ENCODE results near the gene IAPP.
"Not testable (repeated sequence)": the region's sequence is repeated elsewhere in the genome, so short reads cannot be mapped to it uniquely, and the experiment has no call there.

Gene IAPP

DNA sequence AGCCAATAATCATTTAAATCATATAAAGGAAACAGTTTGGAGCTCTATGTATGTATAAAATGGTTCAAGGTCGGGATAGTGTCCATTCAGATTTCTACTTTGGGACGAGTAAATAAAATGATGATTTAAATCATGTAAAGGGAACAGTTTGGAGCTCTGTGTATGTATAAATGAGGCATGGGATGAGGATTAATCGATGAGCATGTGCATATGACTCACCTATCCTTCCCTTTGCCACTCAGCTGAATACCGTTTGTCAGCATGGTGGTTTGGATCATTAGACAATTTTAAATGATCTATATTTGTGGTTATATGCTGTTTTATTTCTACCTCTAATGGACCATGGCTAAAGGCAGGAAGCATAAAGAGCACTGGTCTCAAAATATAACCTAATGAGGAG, 30.9 kb upstream of the IAPP start:
- Histone ChIP-seq H3K27me3 (replicated peaks; ENCODE audit: control insufficient read depth, insufficient read depth, low read length) (no peaks in the 10 kb centered on the region), H3K9ac (ENCODE audit: low read length) (no peak overlapping the region), H3K9me3 (ENCODE audit: control insufficient read depth, low read length) (no peaks in the 10 kb centered on the region), H3K4me1 (ENCODE audit: control insufficient read depth, insufficient read depth, low read length) (no peaks in the 10 kb centered on the region), H3K36me3 (ENCODE audit: control insufficient read depth, insufficient read depth, low read length, severe bottlenecking) (no peaks in the 10 kb centered on the region), H3K4me3 (ENCODE audit: low read length) (no peak overlapping the region)
- no peak for DNase-seq (ENCODE audit: low read depth)

DNA sequence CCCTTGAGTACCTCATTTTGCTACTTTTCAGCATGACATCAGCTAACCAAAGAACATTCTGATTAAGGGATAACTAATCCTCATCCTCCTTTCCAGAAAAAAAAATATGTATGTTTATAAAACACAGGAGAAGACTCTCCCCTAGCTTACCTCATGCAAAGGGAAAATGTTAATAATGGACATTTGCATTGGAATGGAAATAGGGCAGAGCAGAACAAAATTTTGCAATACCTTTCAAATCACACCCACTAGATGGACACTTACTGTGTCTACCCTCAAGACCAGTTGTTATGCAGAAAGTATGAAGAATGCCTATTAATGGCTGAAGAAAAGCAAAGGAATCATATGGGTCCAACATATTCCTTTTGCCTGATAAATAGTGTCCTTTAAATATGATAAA, 29.1 kb upstream of the IAPP start:
- H3K4me3 ChIP-seq (ENCODE audit: low read length) = no peak overlapping the region

DNA sequence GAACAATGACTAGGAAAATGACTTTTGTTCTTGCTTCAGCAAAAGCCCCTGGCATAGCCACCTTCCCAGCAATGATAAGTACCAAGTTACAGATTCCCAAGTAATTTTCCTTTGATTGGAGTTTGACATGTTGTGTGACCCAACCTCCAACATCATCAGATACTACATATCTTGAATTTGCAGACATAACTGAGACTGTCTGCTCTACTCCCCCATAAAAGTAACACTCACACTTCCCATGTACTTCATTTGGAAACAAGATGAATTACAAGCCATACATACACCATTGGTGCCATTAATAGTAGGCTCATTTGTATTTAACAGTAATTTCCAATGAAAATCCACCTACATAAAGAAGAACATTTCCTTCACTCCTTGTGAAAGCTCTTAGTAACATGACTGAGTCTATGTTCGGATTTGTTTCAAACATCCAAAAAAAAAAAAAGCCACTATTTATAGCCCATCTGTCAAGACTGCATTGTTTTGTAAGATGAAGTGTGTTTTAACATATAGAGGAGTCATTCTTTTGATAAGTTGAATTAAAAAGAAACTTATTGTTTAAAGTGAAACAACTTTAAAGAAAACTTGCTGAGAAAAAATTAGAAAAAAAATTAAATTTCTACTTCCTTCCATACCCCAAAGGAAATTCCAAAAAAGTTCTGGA, 26.0 kb upstream of the IAPP start:
- Histone ChIP-seq H3K36me3 (ENCODE audit: control insufficient read depth, insufficient read depth, low read length, severe bottlenecking) (no peaks in the 10 kb centered on the region), H3K4me1 (ENCODE audit: control insufficient read depth, insufficient read depth, low read length) (no peaks in the 10 kb centered on the region), H3K27me3 (replicated peaks; ENCODE audit: control insufficient read depth, insufficient read depth, low read length) (no peaks in the 10 kb centered on the region), H3K9me3 (ENCODE audit: control insufficient read depth, low read length) (no peaks in the 10 kb centered on the region), H3K9ac (ENCODE audit: low read length) (no peak overlapping the region), H3K4me3 (ENCODE audit: low read length) (no peak overlapping the region)
- no peak for DNase-seq (ENCODE audit: low read depth)

More for the DNA sequence above, 29.1 kb upstream of the IAPP start:
- Histone ChIP-seq H3K9ac (ENCODE audit: low read length) (no peak overlapping the region), H3K9me3 (ENCODE audit: control insufficient read depth, low read length) (no peaks in the 10 kb centered on the region), H3K27me3 (replicated peaks; ENCODE audit: control insufficient read depth, insufficient read depth, low read length) (no peaks in the 10 kb centered on the region), H3K4me1 (ENCODE audit: control insufficient read depth, insufficient read depth, low read length) (no peaks in the 10 kb centered on the region), H3K36me3 (ENCODE audit: control insufficient read depth, insufficient read depth, low read length, severe bottlenecking) (no peaks in the 10 kb centered on the region)
- no peak for DNase-seq (ENCODE audit: low read depth)

DNA sequence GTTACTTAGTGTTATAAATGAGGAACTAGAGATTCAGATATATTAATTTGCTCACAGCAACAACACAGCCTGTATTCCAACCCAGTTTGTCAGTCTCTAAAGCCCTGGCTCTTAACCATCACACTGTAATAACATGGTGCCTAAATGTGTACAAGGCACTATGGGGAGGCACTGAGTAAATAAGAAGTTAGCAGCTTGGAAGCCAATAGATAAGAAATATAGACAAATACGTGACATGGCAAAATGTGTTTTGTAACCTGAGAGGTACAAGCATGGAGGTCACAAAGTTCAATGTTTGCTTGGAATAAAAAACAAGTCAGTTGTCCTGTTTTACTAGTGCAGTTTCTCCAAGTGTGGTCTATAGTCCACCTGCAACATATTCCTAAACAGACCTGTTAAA, 21.7 kb upstream of the IAPP start:
- DNase-seq (ENCODE audit: low read depth) = no peak
- Histone ChIP-seq H3K36me3 (ENCODE audit: control insufficient read depth, insufficient read depth, low read length, severe bottlenecking) (no peaks in the 10 kb centered on the region), H3K4me1 (ENCODE audit: control insufficient read depth, insufficient read depth, low read length) (no peaks in the 10 kb centered on the region), H3K4me3 (ENCODE audit: low read length) (no peak overlapping the region), H3K9me3 (ENCODE audit: control insufficient read depth, low read length) (no peaks in the 10 kb centered on the region), H3K9ac (ENCODE audit: low read length) (no peak overlapping the region), H3K27me3 (replicated peaks; ENCODE audit: control insufficient read depth, insufficient read depth, low read length) (no peaks in the 10 kb centered on the region)

DNA sequence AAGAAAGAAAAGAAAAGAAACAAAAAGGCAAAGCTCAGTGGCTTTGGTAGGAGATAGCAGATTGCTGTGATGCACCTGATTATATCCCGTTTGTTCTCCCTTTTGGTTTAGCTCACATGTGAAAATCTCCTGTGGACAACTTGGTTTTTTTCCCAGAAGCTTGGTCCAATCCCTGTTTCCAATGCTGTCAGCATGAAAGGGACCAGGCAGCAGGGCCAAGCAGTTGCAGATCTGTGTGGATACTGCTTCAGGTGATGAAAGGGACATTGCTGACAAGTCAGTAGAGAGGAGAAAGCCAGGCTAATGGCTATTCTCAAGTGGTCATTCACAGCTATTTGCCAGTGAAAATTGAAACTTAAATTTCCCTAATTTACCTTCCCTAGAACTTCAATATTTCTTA, 19.2 kb upstream of the IAPP start:
- Histone ChIP-seq H3K36me3 (ENCODE audit: control insufficient read depth, insufficient read depth, low read length, severe bottlenecking) (no peaks in the 10 kb centered on the region), H3K9me3 (ENCODE audit: control insufficient read depth, low read length) (no peaks in the 10 kb centered on the region), H3K4me1 (ENCODE audit: control insufficient read depth, insufficient read depth, low read length) (no peaks in the 10 kb centered on the region), H3K9ac (ENCODE audit: low read length) (no peak overlapping the region), H3K4me3 (ENCODE audit: low read length) (no peak overlapping the region), H3K27me3 (replicated peaks; ENCODE audit: control insufficient read depth, insufficient read depth, low read length) (no peaks in the 10 kb centered on the region)
- DNase-seq (ENCODE audit: low read depth) = no peak

DNA sequence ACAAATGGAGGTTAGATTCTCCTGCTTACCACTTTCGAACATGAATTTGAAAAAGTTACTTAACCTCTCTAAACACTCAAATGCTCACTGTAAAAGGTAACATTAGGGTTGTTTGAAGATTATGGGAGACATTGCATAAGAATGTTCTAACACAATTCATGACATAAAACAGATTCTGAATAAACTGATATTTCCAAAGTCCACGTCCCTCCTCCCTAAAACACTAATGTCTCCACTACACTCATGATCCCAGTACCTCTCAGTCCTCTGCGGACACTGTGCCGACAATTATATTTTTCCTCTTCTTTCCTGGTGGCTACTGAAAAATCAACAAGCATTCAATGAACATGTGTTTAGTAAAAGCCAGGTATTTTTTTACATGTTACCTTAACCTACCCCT, 18.8 kb upstream of the IAPP start:
- Histone ChIP-seq H3K4me3 (ENCODE audit: low read length) (no peak overlapping the region), H3K9me3 (ENCODE audit: control insufficient read depth, low read length) (no peaks in the 10 kb centered on the region), H3K9ac (ENCODE audit: low read length) (no peak overlapping the region), H3K27me3 (replicated peaks; ENCODE audit: control insufficient read depth, insufficient read depth, low read length) (no peaks in the 10 kb centered on the region), H3K36me3 (ENCODE audit: control insufficient read depth, insufficient read depth, low read length, severe bottlenecking) (no peaks in the 10 kb centered on the region), H3K4me1 (ENCODE audit: control insufficient read depth, insufficient read depth, low read length) (no peaks in the 10 kb centered on the region)
- DNase-seq (ENCODE audit: low read depth) = no peak

DNA sequence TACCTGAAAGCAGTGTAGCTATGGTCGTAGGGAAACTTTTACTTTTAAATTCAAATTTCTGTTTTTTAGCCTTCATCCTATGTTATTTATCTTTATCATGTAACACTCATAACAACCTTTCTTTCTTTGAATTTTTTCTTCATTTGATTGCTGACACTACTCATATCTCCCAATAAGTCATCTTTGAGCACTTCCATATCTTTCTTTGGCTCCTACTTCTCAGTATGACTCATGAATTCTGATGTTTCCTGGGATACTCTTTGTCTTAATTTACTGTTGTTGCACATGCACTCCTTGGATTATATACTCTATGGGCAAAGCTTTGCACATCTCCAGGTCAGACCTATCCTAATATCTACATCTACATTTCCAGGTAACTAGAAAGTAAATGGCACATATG, 18.1 kb upstream of the IAPP start:
- H3K9ac ChIP-seq (ENCODE audit: low read length) = no peak overlapping the region
- no peak for DNase-seq (ENCODE audit: low read depth)
- H3K4me1 ChIP-seq (ENCODE audit: control insufficient read depth, insufficient read depth, low read length) = no peaks in the 10 kb centered on the region
- no peaks in the 10 kb centered on the region for H3K27me3 ChIP-seq (replicated peaks; ENCODE audit: control insufficient read depth, insufficient read depth, low read length)
- no peak overlapping the region for H3K4me3 ChIP-seq (ENCODE audit: low read length)
- no peaks in the 10 kb centered on the region for H3K36me3 ChIP-seq (ENCODE audit: control insufficient read depth, insufficient read depth, low read length, severe bottlenecking)
- H3K9me3 ChIP-seq (ENCODE audit: control insufficient read depth, low read length) = no peaks in the 10 kb centered on the region

DNA sequence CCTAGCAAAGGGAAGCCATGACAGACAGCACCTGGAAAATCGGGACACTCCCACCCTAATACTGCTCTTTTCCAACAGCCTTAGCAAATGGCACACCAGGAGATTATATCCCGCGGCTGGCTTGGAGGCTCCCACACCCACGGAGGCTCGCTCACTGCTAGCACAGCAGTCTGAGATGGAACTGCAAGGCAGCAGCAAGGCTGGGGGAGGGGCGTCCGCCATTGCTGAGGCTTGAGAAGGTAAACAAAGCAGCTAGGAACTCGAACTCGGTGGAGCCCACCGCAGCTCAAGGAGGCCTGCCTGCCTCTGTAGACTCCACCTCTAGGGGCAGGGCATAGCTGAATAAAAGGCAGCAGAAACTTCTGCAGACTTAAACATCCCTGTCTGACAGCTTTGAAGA, 12.1 kb upstream of the IAPP start:
- not testable (repeated sequence) for H3K9me3 ChIP-seq (ENCODE audit: control insufficient read depth, low read length); H3K27me3 ChIP-seq (replicated peaks; ENCODE audit: control insufficient read depth, insufficient read depth, low read length); DNase-seq (ENCODE audit: low read depth); H3K9ac ChIP-seq (ENCODE audit: low read length); H3K4me3 ChIP-seq (ENCODE audit: low read length); H3K4me1 ChIP-seq (ENCODE audit: control insufficient read depth, insufficient read depth, low read length); H3K36me3 ChIP-seq (ENCODE audit: control insufficient read depth, insufficient read depth, low read length, severe bottlenecking)

DNA sequence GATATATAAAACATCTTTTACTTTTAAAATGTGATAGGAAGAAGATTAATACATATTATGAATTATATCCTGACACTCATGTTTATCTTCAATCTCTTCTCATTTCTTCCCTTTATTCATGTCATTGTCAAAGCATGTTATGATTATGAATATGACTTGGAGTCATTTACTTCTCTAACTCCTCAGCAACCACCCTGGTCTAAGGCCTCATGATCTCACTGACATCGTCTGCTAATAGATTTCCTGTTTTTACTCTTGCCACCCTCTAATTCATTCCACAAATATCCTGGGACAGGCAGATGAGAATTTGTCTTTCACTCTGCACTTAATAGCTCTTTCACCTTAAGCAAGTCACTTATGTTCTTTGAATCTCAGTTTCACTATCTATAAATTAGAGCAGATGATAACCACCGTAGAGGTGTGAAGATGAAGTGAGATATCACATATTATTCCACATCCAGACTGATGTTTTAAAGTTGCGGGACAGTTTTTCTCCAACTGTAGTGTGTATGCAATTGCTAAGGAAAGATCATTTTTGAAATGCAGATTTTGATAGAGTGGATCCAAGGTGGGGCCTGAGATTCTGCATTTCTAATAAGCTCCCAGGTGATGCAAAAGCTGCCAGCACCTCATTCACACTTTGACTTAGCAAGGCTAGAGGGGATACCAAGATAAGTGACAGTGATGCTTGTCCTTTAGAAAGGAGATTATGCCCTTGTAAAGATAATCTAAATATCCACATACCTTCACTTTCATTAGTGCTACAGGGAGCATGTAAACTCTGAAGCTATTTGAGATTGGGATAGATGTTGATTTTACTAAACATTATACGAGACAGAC, 3.3 kb upstream of the IAPP start:
- no peaks in the 10 kb centered on the region for H3K9me3 ChIP-seq (ENCODE audit: control insufficient read depth, low read length)
- H3K4me3 ChIP-seq (ENCODE audit: low read length) = no peak overlapping the region
- no peaks in the 10 kb centered on the region for H3K36me3 ChIP-seq (ENCODE audit: control insufficient read depth, insufficient read depth, low read length, severe bottlenecking)
- no peaks in the 10 kb centered on the region for H3K27me3 ChIP-seq (replicated peaks; ENCODE audit: control insufficient read depth, insufficient read depth, low read length)
- DNase-seq (ENCODE audit: low read depth) = no peak
- no peak overlapping the region for H3K9ac ChIP-seq (ENCODE audit: low read length)
- H3K4me1 ChIP-seq (ENCODE audit: control insufficient read depth, insufficient read depth, low read length) = no peaks in the 10 kb centered on the region

DNA sequence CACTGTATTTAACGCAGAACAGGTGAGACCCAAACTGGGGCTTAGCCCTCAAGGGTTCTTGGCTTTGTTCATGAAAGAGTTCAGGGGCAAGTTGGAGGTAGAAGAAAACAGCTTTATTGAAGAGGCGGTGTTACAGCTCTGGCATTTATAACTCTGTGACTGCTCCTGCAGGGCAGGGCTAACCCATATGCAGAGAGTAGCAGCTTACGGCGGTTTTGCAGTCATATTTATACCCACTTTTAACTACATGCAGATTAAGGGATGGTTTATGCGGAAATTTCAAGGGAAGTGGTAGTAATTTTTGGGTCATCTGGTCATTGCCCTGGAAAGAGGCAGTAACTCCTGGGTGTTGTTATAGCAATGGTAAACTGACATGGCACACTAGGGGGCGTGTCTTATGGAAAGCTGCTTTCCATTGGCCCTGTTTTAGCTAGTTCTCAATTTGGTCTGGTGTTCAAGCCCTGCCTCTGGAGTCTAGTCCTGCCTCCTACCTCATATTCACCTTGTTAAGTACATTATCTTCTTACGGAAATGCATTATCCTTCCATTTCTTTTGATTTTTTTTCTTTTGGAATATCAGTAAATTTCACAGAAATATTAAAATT, 1.8 kb upstream of the IAPP start:
- Histone ChIP-seq H3K27me3 (replicated peaks; ENCODE audit: control insufficient read depth, insufficient read depth, low read length) (no peaks in the 10 kb centered on the region), H3K4me1 (ENCODE audit: control insufficient read depth, insufficient read depth, low read length) (no peaks in the 10 kb centered on the region), H3K9ac (ENCODE audit: low read length) (no peak overlapping the region), H3K36me3 (ENCODE audit: control insufficient read depth, insufficient read depth, low read length, severe bottlenecking) (no peaks in the 10 kb centered on the region), H3K9me3 (ENCODE audit: control insufficient read depth, low read length) (no peaks in the 10 kb centered on the region), H3K4me3 (ENCODE audit: low read length) (no peak overlapping the region)
- DNase-seq (ENCODE audit: low read depth) = no peak

DNA sequence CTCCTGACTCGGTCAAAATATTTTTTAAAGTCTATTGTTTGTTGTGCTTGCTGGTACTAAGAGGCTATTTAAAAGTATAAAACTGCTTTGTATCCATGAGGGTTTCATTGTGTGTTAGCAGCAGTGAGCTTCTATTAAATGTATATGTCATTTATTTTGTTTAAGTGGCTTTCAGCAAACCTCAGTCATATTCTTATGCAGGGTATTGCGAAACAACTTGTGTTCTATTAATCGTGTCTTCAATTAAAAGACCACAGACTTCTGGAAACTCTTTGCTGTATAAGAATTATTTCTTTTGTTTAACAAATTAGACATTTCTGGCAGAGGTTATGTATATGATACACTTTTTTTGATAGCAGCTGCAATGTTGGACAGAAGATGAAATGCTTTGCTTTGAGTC, 6.5 kb downstream of the IAPP start:
- Histone ChIP-seq H3K9me3 (ENCODE audit: control insufficient read depth, low read length) (no peaks in the 10 kb centered on the region), H3K27me3 (replicated peaks; ENCODE audit: control insufficient read depth, insufficient read depth, low read length) (no peaks in the 10 kb centered on the region), H3K4me1 (ENCODE audit: control insufficient read depth, insufficient read depth, low read length) (no peaks in the 10 kb centered on the region), H3K4me3 (ENCODE audit: low read length) (no peak overlapping the region), H3K36me3 (ENCODE audit: control insufficient read depth, insufficient read depth, low read length, severe bottlenecking) (no peaks in the 10 kb centered on the region), H3K9ac (ENCODE audit: low read length) (no peak overlapping the region)
- DNase-seq (ENCODE audit: low read depth) = no peak
